Activated CD4-positive, alpha-beta T cell treated with anti-CD3 and anti-CD28 coated beads for 48 hours (primary cell): ENCODE measurements around the gene L3MBTL2.

Experiments
- DNase-seq: peaks from one replicate; pipeline ENCODE4 v3.0.0-alpha.2; 2020

The L3MBTL2 gene

DNA sequence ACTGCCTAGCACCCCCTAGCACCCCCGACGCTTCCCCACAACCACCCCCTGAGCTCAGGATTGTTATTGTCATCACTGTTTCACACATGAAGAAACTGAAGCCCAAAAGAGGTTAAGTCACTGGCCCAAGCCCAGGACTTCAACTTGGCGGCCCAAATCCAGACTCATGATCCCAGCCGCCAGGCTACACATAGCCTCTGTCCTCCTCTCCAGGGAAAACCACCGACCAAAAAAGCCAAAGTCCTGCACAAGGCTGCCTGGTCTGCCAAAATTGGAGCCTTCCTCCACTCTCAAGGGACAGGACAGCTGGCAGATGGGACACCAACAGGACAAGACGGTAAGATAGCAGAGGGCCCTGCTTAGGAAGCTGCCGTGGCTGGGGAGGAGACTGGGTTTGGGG is 10.8 kb downstream of the L3MBTL2 start:
- no peak for DNase-seq

DNA sequence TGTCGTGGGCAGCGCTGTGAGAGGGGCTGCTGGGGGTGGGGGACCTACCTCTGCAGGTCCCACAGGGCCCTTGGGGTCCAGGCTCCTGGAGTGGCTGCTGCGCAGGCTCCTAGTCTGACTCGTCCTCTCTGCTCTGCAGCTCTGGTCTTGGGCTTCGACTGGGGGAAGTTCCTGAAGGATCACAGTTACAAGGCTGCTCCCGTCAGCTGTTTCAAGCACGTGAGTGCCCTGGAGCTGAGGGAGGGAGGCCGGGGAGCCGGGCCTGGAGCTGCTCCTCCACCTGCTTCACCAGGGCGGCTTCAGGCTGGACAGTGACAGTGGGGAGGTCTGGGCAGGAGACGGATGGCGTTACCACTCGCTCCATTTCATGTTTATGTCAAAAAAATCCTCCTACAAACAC is 11.9 kb downstream of the L3MBTL2 start:
- no peak for DNase-seq

DNA sequence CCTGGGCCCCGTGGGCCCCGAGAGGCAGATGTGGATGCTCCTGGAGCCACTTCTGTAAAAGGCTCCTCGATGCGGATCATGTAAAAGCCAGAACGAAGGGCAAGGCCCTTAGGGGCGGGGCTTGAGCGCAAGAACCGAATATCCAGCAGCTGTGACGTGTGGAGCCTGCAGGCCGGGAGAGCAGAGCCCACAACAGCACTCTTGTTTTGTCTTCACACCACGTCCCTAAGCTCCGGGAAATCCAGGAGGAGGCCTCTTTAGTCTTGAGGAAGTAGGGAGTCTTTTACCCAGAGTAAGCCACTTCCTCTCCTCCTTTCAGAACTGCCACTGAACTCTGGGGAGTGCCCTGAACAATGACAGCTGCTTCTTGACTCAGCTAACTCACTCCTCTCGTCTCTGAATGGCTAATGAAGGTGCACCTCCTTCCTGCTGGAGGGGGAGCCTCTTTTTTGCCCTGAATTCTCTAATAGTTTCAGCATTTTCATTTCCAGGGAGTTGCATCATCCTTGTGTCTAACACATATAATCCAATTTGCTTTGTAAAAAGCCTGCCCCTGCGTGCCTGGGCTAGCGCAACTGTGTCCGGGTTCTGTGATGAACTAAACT is 12.5 kb downstream of the L3MBTL2 start:
- DNase-seq, result peak; percentile 61

DNA sequence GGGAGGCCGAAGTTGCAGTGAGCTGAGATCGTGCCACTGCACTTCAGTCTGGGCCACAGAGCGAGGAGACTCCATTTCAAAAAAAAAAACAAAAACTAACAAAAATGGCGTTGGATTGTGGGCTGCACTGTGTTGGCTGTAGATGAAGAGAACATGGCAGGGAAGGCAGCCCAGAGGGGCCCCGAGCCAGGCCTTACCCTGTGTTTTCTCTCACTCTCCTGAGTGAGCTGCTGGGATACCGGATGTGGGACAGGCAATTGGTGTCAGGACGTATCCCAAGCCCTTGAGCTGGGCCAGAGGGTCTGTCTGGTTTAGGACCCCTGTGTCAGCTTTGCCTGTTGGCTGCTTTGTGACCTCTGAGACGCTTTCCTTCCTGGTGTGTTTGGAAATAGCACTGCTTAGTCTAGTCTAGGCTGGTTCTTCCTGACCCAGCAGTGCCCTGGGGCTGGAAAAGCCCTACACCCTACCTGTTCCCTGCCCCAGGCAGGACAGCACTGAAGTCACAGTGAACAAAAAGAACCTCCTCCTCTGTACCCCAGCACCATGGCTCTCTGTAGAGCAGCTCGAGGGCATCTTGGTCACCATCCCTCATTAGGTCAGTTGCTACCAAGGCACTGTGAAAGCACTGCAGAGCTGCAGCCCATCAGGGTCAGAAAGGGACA is 17.9 kb downstream of the L3MBTL2 start:
- DNase-seq, result no peak

DNA sequence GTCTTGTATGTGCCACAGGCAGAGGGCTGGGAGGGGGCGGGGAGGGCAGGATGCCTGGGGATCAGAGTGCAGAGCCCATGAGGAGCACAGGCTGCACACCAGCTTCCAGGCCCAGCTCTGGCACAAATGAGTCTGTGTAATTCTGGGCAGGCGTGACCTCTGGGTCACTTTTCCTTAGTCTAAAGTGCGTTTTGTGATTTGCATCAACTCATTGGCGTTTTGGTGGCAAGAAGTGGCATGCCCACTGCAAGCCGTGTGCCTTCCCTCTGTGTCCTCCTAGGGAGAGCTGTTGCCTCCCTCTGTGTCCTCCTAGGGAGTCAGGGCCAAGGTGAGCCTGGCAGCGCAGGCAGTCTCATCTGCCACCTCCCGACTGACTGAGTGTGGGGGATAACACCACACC is 18.4 kb downstream of the L3MBTL2 start:
- DNase-seq, result no peak

DNA sequence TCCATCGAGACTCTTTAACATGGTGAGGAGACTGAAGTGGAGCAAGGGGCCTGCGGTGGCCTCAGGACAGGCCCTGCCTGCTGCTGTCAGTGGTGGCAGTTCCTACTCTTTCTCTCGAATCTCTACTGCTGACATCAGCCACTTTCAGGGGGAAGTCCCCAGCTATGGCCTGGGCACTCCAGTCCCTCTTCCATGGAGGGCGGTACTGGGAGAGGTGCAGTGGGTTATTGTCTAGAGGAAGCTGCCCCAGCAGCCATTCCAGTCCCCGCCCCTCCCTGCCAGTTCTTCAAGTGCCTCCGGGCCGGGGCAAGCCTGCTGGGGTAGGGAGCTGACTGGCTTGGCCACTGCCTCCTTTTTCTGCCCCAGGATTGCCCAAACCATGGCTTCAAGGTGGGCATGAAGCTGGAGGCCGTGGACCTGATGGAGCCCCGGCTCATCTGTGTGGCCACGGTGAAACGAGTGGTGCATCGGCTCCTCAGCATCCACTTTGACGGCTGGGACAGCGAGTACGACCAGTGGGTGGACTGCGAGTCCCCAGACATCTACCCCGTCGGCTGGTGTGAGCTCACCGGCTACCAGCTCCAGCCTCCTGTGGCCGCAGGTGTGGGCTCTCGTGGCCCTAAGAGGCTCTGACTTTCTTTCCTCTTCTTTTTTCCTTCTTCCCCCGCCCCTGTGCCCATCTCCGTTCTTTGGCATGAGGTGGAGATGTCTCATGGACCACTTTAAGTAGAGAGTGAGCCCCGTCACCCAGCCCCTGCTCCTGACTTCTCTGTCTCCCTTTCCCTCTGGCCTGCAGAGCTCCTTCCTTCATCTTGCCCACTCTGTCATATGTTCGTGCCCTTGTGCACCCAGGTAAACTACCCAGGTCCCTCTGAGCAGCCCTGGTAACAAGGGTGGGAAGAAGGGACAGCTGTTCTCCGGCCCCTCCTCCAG is 21.9 kb downstream of the L3MBTL2 start:
- DNase-seq, result no peak

- DNase-seq, result no peak
Observed at GRCh38 chr22:41229215-41229614, 24.1 kb downstream of the L3MBTL2 start.

DNA sequence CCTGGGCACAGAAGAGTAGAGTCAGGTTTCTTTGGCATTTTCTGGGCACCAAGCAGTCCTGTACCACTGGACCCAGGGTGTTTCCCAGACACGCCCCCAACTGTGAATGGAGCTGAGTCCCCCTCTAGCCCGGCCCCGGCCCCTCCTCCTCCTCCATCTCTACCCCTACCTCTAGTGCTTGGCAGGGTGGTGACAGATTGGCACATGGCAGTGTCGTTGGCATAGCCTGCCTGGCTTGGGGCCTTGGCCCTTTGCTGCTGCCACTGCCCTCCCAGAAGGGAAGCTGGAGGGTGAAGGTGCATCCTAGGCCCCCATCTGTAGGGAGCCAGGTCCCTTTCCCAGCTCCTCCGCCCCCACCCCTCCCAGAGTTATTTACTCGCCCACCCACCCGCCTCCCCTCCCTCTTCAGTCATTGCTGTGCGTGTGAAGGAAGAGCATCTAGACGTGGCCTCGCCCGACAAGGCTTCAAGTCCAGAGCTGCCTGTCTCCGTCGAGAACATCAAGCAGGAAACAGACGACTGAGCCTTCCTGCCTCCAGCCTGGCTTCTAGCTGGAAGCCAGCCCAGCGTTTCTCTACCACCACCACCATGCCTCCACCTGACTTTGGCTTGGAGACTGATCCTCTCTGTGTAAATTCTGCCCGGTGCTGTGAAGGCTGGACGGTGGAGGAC is 24.8 kb downstream of the L3MBTL2 start:
- no peak for DNase-seq

DNA sequence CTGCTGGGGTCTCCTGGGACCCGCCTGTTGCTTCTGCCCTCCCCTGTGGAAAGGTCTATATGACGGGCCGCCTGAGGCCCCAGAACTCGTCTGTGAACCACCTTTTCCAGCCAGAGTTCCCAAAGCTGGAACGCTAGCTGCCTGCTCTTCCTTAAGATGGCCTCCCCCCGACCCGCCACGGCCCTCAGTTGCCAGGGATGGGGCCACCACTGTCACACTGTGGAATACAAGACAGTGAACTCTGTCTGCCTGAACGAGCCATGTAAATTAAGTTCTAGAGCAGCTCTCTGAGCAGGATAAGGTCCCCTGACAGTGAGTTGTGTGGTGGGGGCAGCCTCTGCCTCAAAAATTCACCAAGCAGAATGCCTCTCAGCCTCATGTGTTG is 25.3 kb downstream of the L3MBTL2 start:
- no peak for DNase-seq

DNA sequence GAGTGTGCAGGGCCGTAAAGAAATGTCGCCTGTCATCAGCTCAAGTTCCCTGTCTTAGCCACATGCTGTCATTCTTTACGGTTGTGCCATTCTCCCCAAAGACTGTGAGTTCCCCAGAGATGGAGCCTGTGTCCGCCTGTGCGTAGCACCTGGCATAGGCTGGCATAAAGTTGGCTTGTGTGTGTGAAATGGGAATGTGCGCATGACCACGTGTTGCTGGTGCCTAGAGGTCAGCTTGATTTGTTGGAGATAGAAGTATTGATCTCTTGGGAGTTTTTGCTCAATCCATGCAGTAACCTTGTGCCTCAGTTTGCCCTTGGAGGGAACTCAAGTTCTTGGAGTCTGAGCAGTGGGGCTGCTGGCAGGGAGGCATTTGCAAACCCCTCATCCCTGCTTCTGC is 26.3 kb downstream of the L3MBTL2 start:
- DNase-seq, result no peak

DNA sequence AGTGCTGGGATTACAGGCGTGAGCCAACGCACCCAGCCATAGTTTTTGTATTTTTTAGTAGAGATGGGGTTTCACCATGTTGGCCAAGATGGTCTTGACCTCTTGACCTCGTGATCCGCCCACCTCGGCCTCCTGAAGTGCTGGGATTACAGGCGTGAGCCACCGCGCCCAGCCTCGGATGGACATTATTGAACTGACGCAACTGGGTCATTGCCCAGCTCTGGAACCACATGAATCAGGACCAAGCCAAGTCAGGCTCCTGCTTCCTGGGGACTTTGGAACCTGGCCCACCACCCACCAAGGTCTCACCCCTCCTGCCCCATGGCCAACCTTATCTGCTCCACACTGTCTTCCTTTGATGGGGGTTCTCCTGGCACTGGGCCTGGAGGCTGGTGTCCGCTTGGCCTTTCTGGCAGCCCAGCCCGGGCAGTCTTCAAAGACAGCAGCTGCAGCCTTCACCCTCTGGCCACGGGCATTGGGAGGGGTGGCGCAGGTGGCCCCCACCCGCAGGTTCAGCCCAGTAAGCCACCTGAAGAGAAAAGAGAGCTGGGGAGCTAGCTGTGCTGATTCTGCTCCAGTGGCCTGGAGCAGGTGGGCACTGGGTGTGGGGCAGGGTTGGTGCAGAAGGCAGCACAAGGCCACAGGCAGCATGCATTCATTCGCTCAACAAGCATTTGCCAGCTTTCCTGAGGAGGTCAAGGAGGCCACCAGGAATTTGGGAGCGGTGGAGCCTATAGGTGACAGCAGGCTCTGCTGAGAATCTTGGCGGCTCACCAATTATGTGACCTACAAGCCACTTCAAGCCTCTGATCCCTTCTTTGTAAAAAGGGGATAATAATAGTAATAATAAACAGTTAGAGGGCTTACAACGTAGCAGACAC is 29.9 kb downstream of the L3MBTL2 start:
- no peak for DNase-seq

- no peak for DNase-seq
Observed at GRCh38 chr22:41237036-41237706, 32.1 kb downstream of the L3MBTL2 start.

- peak; percentile 87 for DNase-seq
Observed at GRCh38 chr22:41237707-41238569, 32.8 kb downstream of the L3MBTL2 start.

- DNase-seq, result no peak
Observed at GRCh38 chr22:41238570-41239442, 33.7 kb downstream of the L3MBTL2 start.

GRCh38 chr22:41239443-41240128 is 34.5 kb downstream of the L3MBTL2 start:
- DNase-seq, result no peak

DNA sequence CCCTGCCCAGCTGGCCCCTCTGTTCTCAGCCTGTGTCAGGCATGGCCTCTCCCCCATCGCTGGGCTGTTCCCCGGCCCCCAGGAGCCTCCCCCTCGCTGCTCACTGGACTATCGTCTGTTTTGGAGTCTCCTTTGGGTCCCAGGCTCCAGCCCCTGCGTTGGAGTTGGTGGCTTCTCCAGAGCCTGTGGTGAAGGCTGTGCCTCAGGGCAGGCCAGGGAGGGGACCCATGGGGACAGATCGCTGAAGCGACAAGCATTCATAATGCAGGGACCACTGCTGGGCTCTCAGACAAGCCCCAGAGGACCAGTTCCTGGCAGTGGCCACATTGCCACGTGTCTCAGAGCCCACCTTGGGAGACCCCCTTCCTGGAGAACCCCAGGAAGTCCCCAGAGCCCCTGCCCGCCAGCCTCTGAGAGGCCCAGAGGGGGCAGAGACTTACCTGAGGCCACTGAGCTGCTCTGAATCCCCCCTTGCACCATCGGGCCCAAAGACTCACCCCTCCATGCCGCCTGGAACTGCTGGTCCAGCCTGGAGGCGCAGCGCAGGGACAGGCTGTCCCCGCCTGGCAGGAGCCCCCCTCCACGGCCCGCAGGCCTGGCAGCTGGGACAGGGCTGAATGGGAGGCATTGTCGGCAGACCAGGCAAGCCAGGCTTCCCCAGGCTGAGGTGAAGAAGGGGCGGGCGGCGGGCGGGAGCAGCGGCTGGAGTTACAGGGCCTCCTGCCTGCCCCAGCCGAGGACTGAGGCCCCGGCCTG is 35.4 kb downstream of the L3MBTL2 start, which contains the start of gene CHADL:
CHADL (minus strand) TSS at position 555 of the 756 bp plus-strand sequence; CDS start at position 505, 50 bp downstream.
- DNase-seq, result no peak

DNA sequence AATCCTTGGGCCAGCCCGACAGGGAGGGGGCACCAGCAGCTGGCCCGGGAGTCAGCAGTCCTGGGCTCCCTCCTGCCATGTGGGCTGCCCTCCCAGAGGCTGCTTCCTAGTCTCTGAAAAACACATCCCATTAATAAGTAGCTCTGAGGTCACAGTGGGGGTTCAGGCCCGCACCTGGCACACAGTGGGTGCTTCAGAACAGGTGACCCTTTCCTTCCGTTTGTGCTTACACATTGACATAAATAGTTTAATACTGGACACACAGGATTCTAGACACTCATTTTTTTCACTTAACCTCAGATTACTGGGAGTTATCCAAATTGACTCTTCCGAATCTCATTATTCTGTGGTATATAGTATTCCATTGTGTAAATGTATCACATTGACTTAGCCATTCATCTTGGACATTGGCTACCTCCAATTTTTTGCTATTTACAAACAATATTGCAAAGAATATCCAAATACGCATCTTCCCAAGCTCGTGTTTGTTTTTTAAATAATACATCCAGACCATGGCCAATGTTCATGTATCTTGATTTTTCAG is 36.1 kb downstream of the L3MBTL2 start:
- no peak for DNase-seq
